Thyroid gland (tissue), 4 donors: ENCODE data around the gene ATP2C1. TPM values are rescaled to one million over a fixed set of nuclear protein-coding genes. Genes with fewer than 3 reads are reported as not detected.
A peak's percentile ranks its signal among the peaks of the same experiment; 100 is the strongest.

Experiments
- DNase-seq, 2 donors: peaks; one replicate each; pipeline ENCODE4 v3.0.0-alpha.2; 2019
- H3K27ac ChIP-seq, 3 donors: fragments of 200-600 bp; sonication (generic); 1 replicate in 2 of 3; 2 replicates in 1 of 3; pipeline ENCODE4 v1.5.1; 2016 to 2019; ENCODE audit warnings: mild to moderate bottlenecking in 1 of 3, moderate library complexity in 1 of 3
- H3K27me3 ChIP-seq: fragments of 200-600 bp; sonication (generic); one replicate; pipeline ENCODE4 v1.5.1; 2019
- H3K36me3 ChIP-seq, 2 donors: fragments of 200-600 bp; sonication (generic); one replicate each; pipeline ENCODE4 v1.5.1; 2016 to 2019
- H3K4me1 ChIP-seq, 2 donors: fragments of 200-600 bp; sonication (generic); one replicate each; pipeline ENCODE4 v1.5.1; 2017 to 2019
- H3K4me3 ChIP-seq, 3 donors: fragments of 200-600 bp; sonication (generic); replicated peaks in 1 of 3; 1 replicate in 2 of 3; 2 replicates in 1 of 3; pipeline ENCODE4 v1.5.1; 2016; ENCODE audit warnings: mild to moderate bottlenecking in 1 of 3
- H3K9me3 ChIP-seq: fragments of 200-600 bp; sonication (generic); one replicate; pipeline ENCODE4 v1.5.1; 2017
- CTCF ChIP-seq, 6 experiments: fragments of 200-600 bp in 3 of 6; fragments of 450-650 bp in 3 of 6; sonication (generic) in 3 of 6; IDR thresholded peaks; one replicate each; pipeline ENCODE4 v1.5.1; 2016 to 2019; ENCODE audit warnings: antibody characterized with exemption in 6 of 6, mild to moderate bottlenecking in 2 of 6, inconsistent platforms in 1 of 6, moderate library complexity in 1 of 6
- POLR2A ChIP-seq, 2 donors: fragments of 450-650 bp; IDR thresholded peaks; one replicate each; pipeline ENCODE4 v1.6.1; 2017; ENCODE audit warnings: antibody characterized with exemption in 2 of 2, mild to moderate bottlenecking in 2 of 2, moderate library complexity in 1 of 2
- WGBS, 2 donors: methylation state at CpG; one replicate each; pipeline ENCODE4 v1.1.5; 2017; 5-methylcytosine and 5-hydroxymethylcytosine counted together
- intact Hi-C: fragments of 100-400 bp; cut with DNase I; formaldehyde crosslinking; loops from one replicate; pipeline ENCODE4 v1.15.1; 2023
- total RNA-seq, 4 donors: library from RNA; depleted of rRNA; stranded (reverse); fragments of >200 nt; gene quantifications; one replicate each; pipeline ENCODE4 v1.2.3, GENCODE V29; 2016

The ATP2C1 gene
- total RNA-seq = 10 to 100 TPM; 58.9 to 89.2 (median 62.0) TPM

- Histone ChIP-seq H3K27me3 (no peaks in the 10 kb centered on the region), H3K4me3 (peak within 1 kb of the TSS; percentile 54 to 98 (median 80)), H3K27ac (peak within 1 kb of the TSS; percentile 96), H3K9me3 (no peaks in the 10 kb centered on the region), H3K4me1 (peaks cover 8 to 14% of the 10 kb centered on the region in 2 donors), H3K36me3 (no peaks in the 10 kb centered on the region)
- TF ChIP-seq CTCF (IDR thresholded peaks at IDR 0.05) (no peak), POLR2A (IDR thresholded peaks at IDR 0.05) (peak in 1 of 2 donors; percentile 95)
- 0 to 2% methylated on average over 19 to 36 of the region's 69 CpGs for WGBS, 2 donors
- peak; percentile 97 for DNase-seq
- intact Hi-C loops = loop anchor here (10.0 kb wide), 1 partner anchor 139 kb away; no protein-coding TSS in a partner anchor
These were observed at the start of gene ATP2C1 for GRCh38 chr3:130893376-130894129. TSS of gene ATP2C1 (plus strand) at chr3:130894084. CDS start at chr3:130894770, 686 bp downstream.

GRCh38 chr3:130844462-130844861 is 49.4 kb upstream of the ATP2C1 start:
- 95 to 97% methylated on average over 1 of the region's 1 CpG for WGBS, 2 donors
- Histone ChIP-seq H3K4me1 (peaks cover 6% of the 10 kb centered on the region in 2 donors), H3K27ac (no peak overlapping the region), H3K9me3 (no peaks in the 10 kb centered on the region), H3K36me3 (no peaks in the 10 kb centered on the region), H3K4me3 (no peak overlapping the region), H3K27me3 (no peaks in the 10 kb centered on the region)
- TF ChIP-seq POLR2A (IDR thresholded peaks at IDR 0.05) (no peak), CTCF (IDR thresholded peaks at IDR 0.05) (no peak)
- intact Hi-C loops = no loop called here
- no peak for DNase-seq

- H3K36me3 ChIP-seq = no peaks in the 10 kb centered on the region
- no peak for DNase-seq
- intact Hi-C loops = no loop called here
- no peak overlapping the region for H3K27ac ChIP-seq
- 80 to 86% methylated on average over 1 of the region's 1 CpG for WGBS, 2 donors
- H3K9me3 ChIP-seq = no peaks in the 10 kb centered on the region
- no peaks in the 10 kb centered on the region for H3K4me1 ChIP-seq
- no peak for TF ChIP-seq POLR2A (IDR thresholded peaks at IDR 0.05)
- no peak for TF ChIP-seq CTCF (IDR thresholded peaks at IDR 0.05)
- no peaks in the 10 kb centered on the region for H3K27me3 ChIP-seq
- no peak overlapping the region for H3K4me3 ChIP-seq
These were observed 47.7 kb upstream of the ATP2C1 start for GRCh38 chr3:130846181-130846580.

- Histone ChIP-seq H3K27ac (no peak overlapping the region), H3K9me3 (no peaks in the 10 kb centered on the region), H3K4me1 (no peaks in the 10 kb centered on the region), H3K4me3 (no peak overlapping the region), H3K36me3 (no peaks in the 10 kb centered on the region), H3K27me3 (no peaks in the 10 kb centered on the region)
- 17 to 29% methylated on average over 1 of the region's 1 CpG for WGBS, 2 donors
- DNase-seq = peak; percentile 63 to 77
- intact Hi-C loops = no loop called here
- TF ChIP-seq POLR2A (IDR thresholded peaks at IDR 0.05) (no peak), CTCF (IDR thresholded peaks at IDR 0.05) (no peak)
These were observed 44.8 kb upstream of the ATP2C1 start for GRCh38 chr3:130849091-130849552.
